Endothelial cell of umbilical vein (primary cell): ENCODE measurements around the gene CTBS. TPM values are rescaled to one million over a fixed set of nuclear protein-coding genes. Genes with fewer than 3 reads are reported as not detected.

Experiments used
- BruUV-seq: library from RNA; stranded (reverse); fragments of 400-500 nt; replicated peaks from 2 replicates; lab custom pipeline; 2021; lab: Mats Ljungman, UMichigan
- CTCF ChIA-PET: fragments of 300-600, 350-600 bp; sonication (Branson Sonifier 250); formaldehyde crosslinking; loops from one replicate; lab custom pipeline; 2021; ENCODE audit warnings: antibody characterized with exemption, inconsistent platforms; lab: Charles Lee
- POLR2A ChIA-PET: fragments of 300-600, 350-600 bp; sonication (Branson Sonifier 250); formaldehyde crosslinking; loops from one replicate; lab custom pipeline; 2021; ENCODE audit warnings: antibody characterized with exemption, inconsistent platforms; lab: Charles Lee
- DNase-seq: peaks from one replicate; pipeline ENCODE4 v3.0.0-alpha.2; 2011; ENCODE audit warnings: low read depth, low spot score
- FAIRE-seq: peaks from 2 replicates; lab custom pipeline; 2011; peaks lifted over from hg19 to GRCh38; lab: Jason Lieb, UNC
- H2AFZ ChIP-seq: 2 replicates; pipeline ENCODE4 v1.6.0; 2012; ENCODE audit warnings: low read depth, low read length, control low read depth, inconsistent platforms
- H3K27ac ChIP-seq: 2 replicates; pipeline ENCODE4 v1.5.1; 2011; ENCODE audit warnings: low read depth, mild to moderate bottlenecking, control low read depth, low read length, moderate library complexity; ENCODE audit not compliant: insufficient read depth
- H3K27me3 ChIP-seq, 2 experiments: 2 replicates each; pipeline versions ENCODE4 v1.6.0 to v1.6.1; 2011; ENCODE audit warnings: low read length in 2 of 2, mixed read lengths in 1 of 2; ENCODE audit not compliant: control insufficient read depth in 2 of 2, insufficient read depth in 2 of 2
- H3K36me3 ChIP-seq, 2 experiments: 2 replicates in 1 of 2; 3 replicates in 1 of 2; pipeline ENCODE4 v1.5.1; 2011; ENCODE audit warnings: low read length in 2 of 2, mild to moderate bottlenecking in 1 of 2, moderate library complexity in 1 of 2; ENCODE audit not compliant: control insufficient read depth in 2 of 2, insufficient read depth in 2 of 2; ENCODE audit errors: extremely low read depth in 1 of 2
- H3K4me1 ChIP-seq: 3 replicates; pipeline ENCODE4 v1.5.1; 2011; ENCODE audit warnings: mild to moderate bottlenecking, low read length; ENCODE audit not compliant: control insufficient read depth, insufficient read depth; ENCODE audit errors: extremely low read depth
- H3K4me2 ChIP-seq: 2 replicates; pipeline ENCODE4 v1.6.1; 2011; ENCODE audit warnings: low read length, control low read depth, mixed read lengths; ENCODE audit not compliant: insufficient read depth
- H3K4me3 ChIP-seq, 3 experiments: fragments of 200-600 bp in 1 of 3; sonication (generic), shearing (Covaris generic) in 1 of 3; replicated peaks in 1 of 3; 2 replicates each; pipeline ENCODE4 v1.5.1; 2011 to 2016; ENCODE audit warnings: control low read depth in 3 of 3, low read length in 3 of 3, mild to moderate bottlenecking in 2 of 3, inconsistent platforms in 1 of 3, low read depth in 1 of 3, moderate library complexity in 1 of 3; ENCODE audit not compliant: insufficient read depth in 1 of 3
- H3K79me2 ChIP-seq: 2 replicates; pipeline ENCODE4 v1.6.0; 2012; ENCODE audit warnings: low read length, inconsistent platforms; ENCODE audit not compliant: control insufficient read depth, insufficient read depth
- H3K9ac ChIP-seq: replicated peaks from 2 replicates; pipeline ENCODE3; 2011; ENCODE audit warnings: low read length, control low read depth; ENCODE audit not compliant: insufficient read depth; ENCODE audit errors: extremely low read depth
- H3K9me1 ChIP-seq: replicated peaks from 3 replicates; pipeline ENCODE4 v1.6.0; 2011; ENCODE audit warnings: mild to moderate bottlenecking, low read length; ENCODE audit not compliant: control insufficient read depth, insufficient read depth; ENCODE audit errors: extremely low read depth
- H3K9me3 ChIP-seq: replicated peaks from 2 replicates; pipeline ENCODE4 v1.5.1; 2012; ENCODE audit warnings: low read length, inconsistent platforms; ENCODE audit not compliant: control insufficient read depth, insufficient read depth
- H4K20me1 ChIP-seq: replicated peaks from 2 replicates; pipeline ENCODE3; 2011; ENCODE audit warnings: mild to moderate bottlenecking, low read length; ENCODE audit not compliant: control insufficient read depth, insufficient read depth; ENCODE audit errors: extremely low read depth
- EZH2 ChIP-seq: IDR thresholded peaks from 2 replicates; pipeline ENCODE4 v1.6.1; 2012; ENCODE audit warnings: borderline replicate concordance, low read depth, mild to moderate bottlenecking, moderate library complexity, low read length, inconsistent platforms; ENCODE audit not compliant: severe bottlenecking
- FOS ChIP-seq: IDR thresholded peaks from 2 replicates; pipeline ENCODE4 v1.6.1; 2011; ENCODE audit warnings: mild to moderate bottlenecking, low read length, moderate library complexity, borderline replicate concordance; ENCODE audit not compliant: insufficient read depth
- GATA2 ChIP-seq: IDR thresholded peaks from 2 replicates; pipeline ENCODE4 v1.7.0; 2011; ENCODE audit warnings: low read depth, mild to moderate bottlenecking, moderate library complexity, mixed read lengths, low read length; ENCODE audit not compliant: insufficient read length, insufficient read depth
- JUN ChIP-seq: IDR thresholded peaks from 2 replicates; pipeline ENCODE4 v1.6.1; 2011; ENCODE audit warnings: borderline replicate concordance, low read depth; ENCODE audit not compliant: insufficient read length, insufficient read depth
- MYC ChIP-seq: IDR thresholded peaks from one replicate; pipeline ENCODE4 v1.6.1; 2011; ENCODE audit warnings: mild to moderate bottlenecking, low read depth, low read length
- POLR2A ChIP-seq: IDR thresholded peaks from 2 replicates; pipeline ENCODE4 v1.6.1; 2012; ENCODE audit warnings: low read depth, mild to moderate bottlenecking, control low read depth, low read length
- POLR2AphosphoS5 ChIP-seq: IDR thresholded peaks from 2 replicates; pipeline ENCODE4 v1.6.1; 2012; ENCODE audit warnings: low read depth, mild to moderate bottlenecking, control low read depth, low read length, moderate library complexity; ENCODE audit not compliant: insufficient read depth
- dilution Hi-C: fragments of 300-500 bp; cut with MboI; formaldehyde crosslinking; loops from one replicate; pipeline ENCODE4 v1.15.0; 2019; ENCODE audit warnings: low sequenced_read_pairs; ENCODE audit not compliant: extremely low pct_ligation_motif_present
- intact Hi-C: fragments of 100-400 bp; cut with micrococcal nuclease; formaldehyde crosslinking; loops from one replicate; pipeline ENCODE4 v1.10.0; 2022
- polyA plus RNA-seq, 4 experiments: library from polyadenylated mRNA; depleted of rRNA in 3 of 4; stranded (reverse) in 3 of 4; unstranded in 1 of 4; fragments of >200 nt; gene quantifications; 2 replicates each; pipeline versions ENCODE4 v1.2.1 to v1.2.3, GENCODE V29; 2011 to 2012; ENCODE audit warnings: missing spikeins in 1 of 4
- total RNA-seq: library from RNA; stranded (reverse); gene quantifications from 2 replicates; pipeline ENCODE4 v1.2.3, GENCODE V29; 2021
- TF ChIP-seq, protein P1 (sequence below): IDR thresholded peaks from 2 replicates; pipeline ENCODE4 v1.6.1; 2011; ENCODE audit not compliant: insufficient read depth, insufficient read length
- TF ChIP-seq, protein P2 (sequence below), 2 donors: IDR thresholded peaks; 1 replicate in 1 of 2; 2 replicates in 1 of 2; pipeline ENCODE4 v1.5.1; 2011; ENCODE audit warnings: low read length in 2 of 2, mild to moderate bottlenecking in 2 of 2, moderate library complexity in 2 of 2, control low read depth in 1 of 2, inconsistent platforms in 1 of 2, low read depth in 1 of 2; ENCODE audit not compliant: insufficient read depth in 1 of 2; ENCODE audit errors: extremely low read depth in 1 of 2

CTBS gene
- total and polyA plus RNA-seq, 2 donors (not counting 3 experiments of a cell fraction or from before 2014, with no cell fraction given), result 11.4 to 14.3 TPM

DNA sequence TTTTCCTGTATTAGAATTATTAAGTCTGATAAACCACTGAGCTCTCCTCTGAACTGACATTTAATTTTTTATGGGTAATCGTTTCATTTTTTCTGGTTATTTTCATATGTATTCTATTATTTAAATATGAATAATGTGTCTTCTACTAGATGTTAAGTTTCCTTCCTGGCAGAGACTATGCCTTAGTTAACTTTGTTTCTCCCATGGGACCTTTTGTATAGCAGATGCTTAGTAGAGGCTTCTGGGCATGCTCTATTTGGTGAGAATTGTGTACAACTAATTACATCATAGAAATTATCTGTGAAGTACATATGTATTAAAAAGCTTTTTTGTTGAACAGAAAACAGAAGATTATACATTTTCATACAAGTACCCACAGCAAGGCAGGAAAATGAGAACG is 23.4 kb downstream of the CTBS start:
- no peaks in the 10 kb centered on the region for H3K9me3 ChIP-seq
- BruUV-seq, result no TSS peak
- no peaks in the 10 kb centered on the region for H3K9me1 ChIP-seq
- H4K20me1 ChIP-seq, result no peaks in the 10 kb centered on the region
- no peaks in the 10 kb centered on the region for H3K36me3 ChIP-seq
- no peak overlapping the region for H3K4me3 ChIP-seq
- FAIRE-seq, result no peak
- H3K27me3 ChIP-seq, result no peaks in the 10 kb centered on the region
- H2AFZ ChIP-seq, result no peak overlapping the region
- POLR2A ChIA-PET, result no interaction called here
- intact Hi-C loops (no loop called here), dilution Hi-C loops (no loop called here)
- DNase-seq, result no peak
- H3K4me1 ChIP-seq, result no peaks in the 10 kb centered on the region
- no peak overlapping the region for H3K4me2 ChIP-seq
- no peak overlapping the region for H3K27ac ChIP-seq
- no peak overlapping the region for H3K9ac ChIP-seq
- TF ChIP-seq, protein P1, sequence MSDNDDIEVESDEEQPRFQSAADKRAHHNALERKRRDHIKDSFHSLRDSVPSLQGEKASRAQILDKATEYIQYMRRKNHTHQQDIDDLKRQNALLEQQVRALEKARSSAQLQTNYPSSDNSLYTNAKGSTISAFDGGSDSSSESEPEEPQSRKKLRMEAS, result no peak
- TF ChIP-seq POLR2A, result no peak
- no peak for TF ChIP-seq MYC
- TF ChIP-seq, protein P2, sequence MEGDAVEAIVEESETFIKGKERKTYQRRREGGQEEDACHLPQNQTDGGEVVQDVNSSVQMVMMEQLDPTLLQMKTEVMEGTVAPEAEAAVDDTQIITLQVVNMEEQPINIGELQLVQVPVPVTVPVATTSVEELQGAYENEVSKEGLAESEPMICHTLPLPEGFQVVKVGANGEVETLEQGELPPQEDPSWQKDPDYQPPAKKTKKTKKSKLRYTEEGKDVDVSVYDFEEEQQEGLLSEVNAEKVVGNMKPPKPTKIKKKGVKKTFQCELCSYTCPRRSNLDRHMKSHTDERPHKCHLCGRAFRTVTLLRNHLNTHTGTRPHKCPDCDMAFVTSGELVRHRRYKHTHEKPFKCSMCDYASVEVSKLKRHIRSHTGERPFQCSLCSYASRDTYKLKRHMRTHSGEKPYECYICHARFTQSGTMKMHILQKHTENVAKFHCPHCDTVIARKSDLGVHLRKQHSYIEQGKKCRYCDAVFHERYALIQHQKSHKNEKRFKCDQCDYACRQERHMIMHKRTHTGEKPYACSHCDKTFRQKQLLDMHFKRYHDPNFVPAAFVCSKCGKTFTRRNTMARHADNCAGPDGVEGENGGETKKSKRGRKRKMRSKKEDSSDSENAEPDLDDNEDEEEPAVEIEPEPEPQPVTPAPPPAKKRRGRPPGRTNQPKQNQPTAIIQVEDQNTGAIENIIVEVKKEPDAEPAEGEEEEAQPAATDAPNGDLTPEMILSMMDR (IDR thresholded peaks at IDR 0.05; ENCODE audit: extremely low read depth in 1 of 2, insufficient read depth in 1 of 2, low read depth in 1 of 2, low read length in 2 of 2), result no peak
- TF ChIP-seq JUN, result no peak
- TF ChIP-seq POLR2AphosphoS5, result no peak
- TF ChIP-seq GATA2, result no peak
- no peak for TF ChIP-seq FOS
- TF ChIP-seq EZH2, result no peak
- CTCF ChIA-PET, result interaction anchor here (0.7 kb wide), 1 partner anchor 16 kb away, joined by 3 read pairs; no protein-coding TSS in a partner anchor
- no peaks in the 10 kb centered on the region for H3K79me2 ChIP-seq
